HepG2 (cell line): ENCODE measurements around the gene DCAKD. TPM values are rescaled to one million over a fixed set of nuclear protein-coding genes. Genes with fewer than 3 reads are reported as not detected.

Experiments
- ARNT ChIP-seq: fragments of 450-650 bp; IDR thresholded peaks from 2 replicates; pipeline ENCODE4 v1.6.1; 2017
- BCL3 ChIP-seq: sonication (generic); formaldehyde crosslinking; IDR thresholded peaks from 2 replicates; pipeline ENCODE4 v1.5.1; 2020; ENCODE audit warnings: mild to moderate bottlenecking, missing genetic modification reagents, moderate library complexity
- ELF1 ChIP-seq: sonication (generic); formaldehyde crosslinking; IDR thresholded peaks from 2 replicates; pipeline ENCODE4 v1.4.0; 2020; ENCODE audit warnings: missing genetic modification reagents
- GMEB2 ChIP-seq: IDR thresholded peaks from 2 replicates; pipeline ENCODE4 v1.6.1; 2016; ENCODE audit warnings: missing biosample characterization, missing genetic modification reagents, low read depth
- KLF16 ChIP-seq, 2 experiments: sonication (generic) in 1 of 2; formaldehyde crosslinking in 1 of 2; IDR thresholded peaks; 2 replicates each; pipeline versions ENCODE4 v1.6.1 to v1.8.0; 2016 to 2023; ENCODE audit warnings: missing genetic modification reagents in 2 of 2, missing compliant biosample characterization in 1 of 2
- PLRG1 ChIP-seq: fragments of 450-650 bp; conservative IDR thresholded peaks from 2 replicates; pipeline ENCODE4 v1.6.1; 2016
- RFXAP ChIP-seq: sonication (generic); formaldehyde crosslinking; IDR thresholded peaks from 2 replicates; pipeline ENCODE4 v1.4.0; 2020; ENCODE audit warnings: missing genetic modification reagents, borderline replicate concordance
- XBP1 ChIP-seq: sonication (generic); formaldehyde crosslinking; IDR thresholded peaks from 2 replicates; pipeline ENCODE4 v1.5.0; 2020; ENCODE audit warnings: missing genetic modification reagents
- ZNF597 ChIP-seq: sonication (generic); formaldehyde crosslinking; IDR thresholded peaks from 2 replicates; pipeline ENCODE4 v1.5.0; 2020; ENCODE audit warnings: missing genetic modification reagents
- ZNF768 ChIP-seq: sonication (generic); formaldehyde crosslinking; IDR thresholded peaks from 2 replicates; pipeline ENCODE4 v1.4.0; 2020; ENCODE audit warnings: missing genetic modification reagents
- polyA plus RNA-seq, 8 experiments: library from polyadenylated mRNA; depleted of rRNA in 3 of 8; stranded (reverse) in 7 of 8; unstranded in 1 of 8; fragments of >200 nt; fragmentation: Illumina TruSeq in 4 of 8; extraction: Trizol in 4 of 8; gene quantifications; 2 replicates each; pipeline versions ENCODE4 v1.2.1 to v1.2.3, GENCODE V29; 2011 to 2016; ENCODE audit warnings: low read depth in 4 of 8, missing spikeins in 1 of 8, mixed read lengths in 1 of 8; ENCODE audit not compliant: insufficient read depth in 1 of 8
- total RNA-seq, 5 experiments: library from RNA; depleted of rRNA; stranded (reverse); fragments of >200 nt; fragmentation: Illumina TruSeq; extraction: Trizol; gene quantifications; 2 replicates each; pipeline ENCODE4 v1.2.3, GENCODE V29; 2016; ENCODE audit warnings: low read depth in 1 of 5
- TF ChIP-seq, protein P1 (sequence below), 2 experiments: sonication (generic) in 1 of 2; formaldehyde crosslinking in 1 of 2; IDR thresholded peaks; 2 replicates each; pipeline versions ENCODE4 v1.4.0 to v1.6.1; 2016 to 2020; ENCODE audit warnings: borderline replicate concordance in 1 of 2, low read depth in 1 of 2, mild to moderate bottlenecking in 1 of 2, missing genetic modification reagents in 1 of 2
- TF ChIP-seq, protein P2 (sequence below): sonication (generic); formaldehyde crosslinking; IDR thresholded peaks from 2 replicates; pipeline ENCODE4; 2020; ENCODE audit warnings: missing genetic modification reagents, mild to moderate bottlenecking, borderline replicate concordance
- TF ChIP-seq, protein P3 (sequence below): IDR thresholded peaks from 2 replicates; pipeline ENCODE4 v1.6.1; 2012; ENCODE audit warnings: low read length, improper control_type of control experiment

Gene DCAKD
- total and polyA plus RNA-seq, 2 of the 13 experiments (the other 11 are each of a cell fraction or from before 2014, with no cell fraction given): 25.9 to 29.2 TPM

DNA sequence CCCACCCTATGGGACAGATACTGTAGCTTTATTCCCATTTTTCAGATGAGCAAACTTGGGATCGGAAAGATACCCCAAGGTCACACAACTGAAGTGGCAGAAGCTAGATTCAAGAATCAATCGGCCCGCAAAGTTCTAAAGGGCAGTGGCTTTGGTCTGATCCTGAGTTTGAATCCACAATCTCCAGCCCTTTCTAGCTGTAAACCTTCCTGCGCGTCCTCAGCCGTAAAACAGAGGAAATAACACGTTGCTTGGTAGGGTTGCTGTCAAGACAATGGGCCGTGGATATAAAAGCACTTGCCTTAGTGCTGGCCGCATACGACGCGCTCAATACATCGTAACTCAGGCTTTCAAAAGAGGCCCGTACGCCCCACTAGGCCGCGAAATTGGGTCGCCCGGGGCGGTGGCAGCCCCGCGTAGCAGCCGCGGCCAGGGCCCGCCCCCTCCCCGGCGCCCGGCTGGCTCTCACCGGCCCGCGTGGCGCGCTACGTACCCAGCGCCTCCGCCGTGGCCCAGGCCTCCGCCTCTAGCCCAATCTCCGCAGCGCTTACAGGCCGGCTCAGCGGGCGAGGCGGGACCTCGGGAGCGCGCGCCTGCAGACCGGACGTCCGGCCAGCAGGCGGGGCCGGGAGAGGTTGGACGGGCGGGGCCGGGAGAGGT, at the start of gene DCAKD (continued):
- TF ChIP-seq, protein P1, sequence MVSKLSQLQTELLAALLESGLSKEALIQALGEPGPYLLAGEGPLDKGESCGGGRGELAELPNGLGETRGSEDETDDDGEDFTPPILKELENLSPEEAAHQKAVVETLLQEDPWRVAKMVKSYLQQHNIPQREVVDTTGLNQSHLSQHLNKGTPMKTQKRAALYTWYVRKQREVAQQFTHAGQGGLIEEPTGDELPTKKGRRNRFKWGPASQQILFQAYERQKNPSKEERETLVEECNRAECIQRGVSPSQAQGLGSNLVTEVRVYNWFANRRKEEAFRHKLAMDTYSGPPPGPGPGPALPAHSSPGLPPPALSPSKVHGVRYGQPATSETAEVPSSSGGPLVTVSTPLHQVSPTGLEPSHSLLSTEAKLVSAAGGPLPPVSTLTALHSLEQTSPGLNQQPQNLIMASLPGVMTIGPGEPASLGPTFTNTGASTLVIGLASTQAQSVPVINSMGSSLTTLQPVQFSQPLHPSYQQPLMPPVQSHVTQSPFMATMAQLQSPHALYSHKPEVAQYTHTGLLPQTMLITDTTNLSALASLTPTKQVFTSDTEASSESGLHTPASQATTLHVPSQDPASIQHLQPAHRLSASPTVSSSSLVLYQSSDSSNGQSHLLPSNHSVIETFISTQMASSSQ (IDR thresholded peaks at IDR 0.05; ENCODE audit: low read depth): no peak
- TF ChIP-seq, protein P1 (CRISPR knock-in tag; IDR thresholded peaks at IDR 0.05; ENCODE audit: borderline replicate concordance): peak; percentile 14; the same call in 1 of the 2 replicates
- TF ChIP-seq KLF16 (CRISPR knock-in tag; IDR thresholded peaks at IDR 0.05): no peak; a peak in 1 of 4 replicates
- no peak for TF ChIP-seq XBP1 (CRISPR knock-in tag)
- TF ChIP-seq RFXAP (CRISPR knock-in tag): peak; percentile 31; the same call in 1 of the 2 replicates
- TF ChIP-seq ARNT: no peak
- TF ChIP-seq, protein P2, sequence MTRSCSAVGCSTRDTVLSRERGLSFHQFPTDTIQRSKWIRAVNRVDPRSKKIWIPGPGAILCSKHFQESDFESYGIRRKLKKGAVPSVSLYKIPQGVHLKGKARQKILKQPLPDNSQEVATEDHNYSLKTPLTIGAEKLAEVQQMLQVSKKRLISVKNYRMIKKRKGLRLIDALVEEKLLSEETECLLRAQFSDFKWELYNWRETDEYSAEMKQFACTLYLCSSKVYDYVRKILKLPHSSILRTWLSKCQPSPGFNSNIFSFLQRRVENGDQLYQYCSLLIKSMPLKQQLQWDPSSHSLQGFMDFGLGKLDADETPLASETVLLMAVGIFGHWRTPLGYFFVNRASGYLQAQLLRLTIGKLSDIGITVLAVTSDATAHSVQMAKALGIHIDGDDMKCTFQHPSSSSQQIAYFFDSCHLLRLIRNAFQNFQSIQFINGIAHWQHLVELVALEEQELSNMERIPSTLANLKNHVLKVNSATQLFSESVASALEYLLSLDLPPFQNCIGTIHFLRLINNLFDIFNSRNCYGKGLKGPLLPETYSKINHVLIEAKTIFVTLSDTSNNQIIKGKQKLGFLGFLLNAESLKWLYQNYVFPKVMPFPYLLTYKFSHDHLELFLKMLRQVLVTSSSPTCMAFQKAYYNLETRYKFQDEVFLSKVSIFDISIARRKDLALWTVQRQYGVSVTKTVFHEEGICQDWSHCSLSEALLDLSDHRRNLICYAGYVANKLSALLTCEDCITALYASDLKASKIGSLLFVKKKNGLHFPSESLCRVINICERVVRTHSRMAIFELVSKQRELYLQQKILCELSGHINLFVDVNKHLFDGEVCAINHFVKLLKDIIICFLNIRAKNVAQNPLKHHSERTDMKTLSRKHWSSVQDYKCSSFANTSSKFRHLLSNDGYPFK (CRISPR knock-in tag): no peak
- TF ChIP-seq ZNF768 (CRISPR knock-in tag): no peak
- TF ChIP-seq BCL3 (CRISPR knock-in tag): no peak
- TF ChIP-seq ZNF597 (CRISPR knock-in tag): no peak
- TF ChIP-seq, protein P3, sequence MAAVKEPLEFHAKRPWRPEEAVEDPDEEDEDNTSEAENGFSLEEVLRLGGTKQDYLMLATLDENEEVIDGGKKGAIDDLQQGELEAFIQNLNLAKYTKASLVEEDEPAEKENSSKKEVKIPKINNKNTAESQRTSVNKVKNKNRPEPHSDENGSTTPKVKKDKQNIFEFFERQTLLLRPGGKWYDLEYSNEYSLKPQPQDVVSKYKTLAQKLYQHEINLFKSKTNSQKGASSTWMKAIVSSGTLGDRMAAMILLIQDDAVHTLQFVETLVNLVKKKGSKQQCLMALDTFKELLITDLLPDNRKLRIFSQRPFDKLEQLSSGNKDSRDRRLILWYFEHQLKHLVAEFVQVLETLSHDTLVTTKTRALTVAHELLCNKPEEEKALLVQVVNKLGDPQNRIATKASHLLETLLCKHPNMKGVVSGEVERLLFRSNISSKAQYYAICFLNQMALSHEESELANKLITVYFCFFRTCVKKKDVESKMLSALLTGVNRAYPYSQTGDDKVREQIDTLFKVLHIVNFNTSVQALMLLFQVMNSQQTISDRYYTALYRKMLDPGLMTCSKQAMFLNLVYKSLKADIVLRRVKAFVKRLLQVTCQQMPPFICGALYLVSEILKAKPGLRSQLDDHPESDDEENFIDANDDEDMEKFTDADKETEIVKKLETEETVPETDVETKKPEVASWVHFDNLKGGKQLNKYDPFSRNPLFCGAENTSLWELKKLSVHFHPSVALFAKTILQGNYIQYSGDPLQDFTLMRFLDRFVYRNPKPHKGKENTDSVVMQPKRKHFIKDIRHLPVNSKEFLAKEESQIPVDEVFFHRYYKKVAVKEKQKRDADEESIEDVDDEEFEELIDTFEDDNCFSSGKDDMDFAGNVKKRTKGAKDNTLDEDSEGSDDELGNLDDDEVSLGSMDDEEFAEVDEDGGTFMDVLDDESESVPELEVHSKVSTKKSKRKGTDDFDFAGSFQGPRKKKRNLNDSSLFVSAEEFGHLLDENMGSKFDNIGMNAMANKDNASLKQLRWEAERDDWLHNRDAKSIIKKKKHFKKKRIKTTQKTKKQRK: no peak
- no peak for TF ChIP-seq PLRG1
- no peak for TF ChIP-seq ELF1
- peak; percentile 62; the same call in 1 of the 2 replicates for TF ChIP-seq GMEB2 (CRISPR knock-in tag)
